Activated CD4-positive, CD25-positive, alpha-beta regulatory T cell treated with anti-CD3 and anti-CD28 coated beads, Interleukin-2, amount 50 U/mL, for 72 hours (primary cell): ENCODE data around the gene ZNF516.

Source experiments
- DNase-seq: peaks from one replicate; pipeline ENCODE4 v3.0.0; 2021

Gene ZNF516

DNA sequence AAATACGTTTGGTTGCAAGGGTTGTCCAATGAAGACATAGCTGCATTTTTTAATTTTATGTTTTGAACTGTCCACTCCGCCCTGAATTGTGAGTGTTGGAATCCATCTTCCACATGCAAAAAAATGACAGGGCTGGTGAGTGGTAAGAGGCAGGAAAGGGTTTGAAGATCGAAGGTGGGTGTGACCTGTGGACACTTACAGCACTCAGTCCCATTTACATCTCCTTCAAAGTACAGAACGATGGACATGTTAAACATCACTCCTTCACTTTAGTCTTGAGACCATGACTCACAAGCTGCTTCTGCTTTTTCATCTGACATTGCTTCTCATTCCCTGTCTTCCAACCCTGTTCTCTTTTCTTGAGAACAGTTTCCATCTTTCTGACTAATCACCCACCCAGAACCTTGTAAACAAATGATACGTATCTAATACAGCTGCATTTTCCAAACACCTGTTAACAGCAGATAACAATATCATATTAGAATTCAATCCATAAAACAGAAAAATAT is 179.3 kb downstream of the ZNF516 start:
- no peak for DNase-seq

GRCh38 chr18:76314496-76314895 is 180.5 kb downstream of the ZNF516 start:
- no peak for DNase-seq

GRCh38 chr18:76314015-76314414 is 181.0 kb downstream of the ZNF516 start:
- no peak for DNase-seq
